DOHH2 (cell line): Measurements from ENCODE around the gene SPTSSA.

Experiments
- EZH2phosphoT487 ChIP-seq: fragments of 200-600 bp; sonication (generic); IDR thresholded peaks from 2 replicates; pipeline ENCODE4 v1.6.1; 2017; ENCODE audit warnings: borderline replicate concordance, mild to moderate bottlenecking, antibody characterized with exemption, low read length, moderate library complexity, mixed read lengths
- TF ChIP-seq, protein P1 (sequence below): fragments of 200-600 bp; sonication (generic); IDR thresholded peaks from one replicate; pipeline ENCODE4 v1.5.1; 2014; ENCODE audit warnings: antibody characterized with exemption, mild to moderate bottlenecking, low read depth, low read length; ENCODE audit not compliant: poor library complexity, severe bottlenecking

DNA sequence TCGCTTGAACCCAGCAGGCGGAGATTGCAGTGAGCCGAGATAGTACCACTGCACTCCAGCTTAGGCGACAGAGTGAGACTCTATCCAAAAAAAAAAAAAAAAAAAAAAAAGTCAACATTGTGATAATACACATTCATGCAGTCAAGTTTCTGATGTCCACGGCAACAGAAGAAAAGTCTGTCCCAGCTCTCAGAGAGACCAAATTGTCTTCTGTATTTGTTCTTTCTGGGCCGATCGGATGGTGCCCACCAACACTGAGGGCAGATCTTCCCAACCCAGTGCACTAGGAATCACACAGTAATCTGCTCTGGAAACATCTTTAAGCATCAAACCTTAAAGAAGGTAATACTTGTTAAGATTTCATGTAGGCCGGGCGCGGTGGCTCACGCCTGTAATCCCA, 45.8 kb upstream of the SPTSSA start:
- TF ChIP-seq, protein P1, sequence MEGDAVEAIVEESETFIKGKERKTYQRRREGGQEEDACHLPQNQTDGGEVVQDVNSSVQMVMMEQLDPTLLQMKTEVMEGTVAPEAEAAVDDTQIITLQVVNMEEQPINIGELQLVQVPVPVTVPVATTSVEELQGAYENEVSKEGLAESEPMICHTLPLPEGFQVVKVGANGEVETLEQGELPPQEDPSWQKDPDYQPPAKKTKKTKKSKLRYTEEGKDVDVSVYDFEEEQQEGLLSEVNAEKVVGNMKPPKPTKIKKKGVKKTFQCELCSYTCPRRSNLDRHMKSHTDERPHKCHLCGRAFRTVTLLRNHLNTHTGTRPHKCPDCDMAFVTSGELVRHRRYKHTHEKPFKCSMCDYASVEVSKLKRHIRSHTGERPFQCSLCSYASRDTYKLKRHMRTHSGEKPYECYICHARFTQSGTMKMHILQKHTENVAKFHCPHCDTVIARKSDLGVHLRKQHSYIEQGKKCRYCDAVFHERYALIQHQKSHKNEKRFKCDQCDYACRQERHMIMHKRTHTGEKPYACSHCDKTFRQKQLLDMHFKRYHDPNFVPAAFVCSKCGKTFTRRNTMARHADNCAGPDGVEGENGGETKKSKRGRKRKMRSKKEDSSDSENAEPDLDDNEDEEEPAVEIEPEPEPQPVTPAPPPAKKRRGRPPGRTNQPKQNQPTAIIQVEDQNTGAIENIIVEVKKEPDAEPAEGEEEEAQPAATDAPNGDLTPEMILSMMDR: no peak
- TF ChIP-seq EZH2phosphoT487: no peak
